GM12891 (cell line): ENCODE data around the gene S100A6.

Experiments used
- POLR2A ChIP-seq: IDR thresholded peaks from 2 replicates; pipeline ENCODE4 v1.6.1; 2011; ENCODE audit warnings: low read depth, low read length, control low read depth
- POLR2AphosphoS5 ChIP-seq: IDR thresholded peaks from 2 replicates; pipeline ENCODE4 v1.6.1; 2011; ENCODE audit warnings: low read depth, low read length, control low read depth
- POU2F2 ChIP-seq: IDR thresholded peaks from 2 replicates; pipeline ENCODE4 v1.6.1; 2011; ENCODE audit warnings: low read depth, mild to moderate bottlenecking, control low read depth, low read length, moderate library complexity
- SPI1 ChIP-seq: IDR thresholded peaks from 2 replicates; pipeline ENCODE4 v1.6.1; 2011; ENCODE audit warnings: low read depth, low read length, control low read depth

DNA sequence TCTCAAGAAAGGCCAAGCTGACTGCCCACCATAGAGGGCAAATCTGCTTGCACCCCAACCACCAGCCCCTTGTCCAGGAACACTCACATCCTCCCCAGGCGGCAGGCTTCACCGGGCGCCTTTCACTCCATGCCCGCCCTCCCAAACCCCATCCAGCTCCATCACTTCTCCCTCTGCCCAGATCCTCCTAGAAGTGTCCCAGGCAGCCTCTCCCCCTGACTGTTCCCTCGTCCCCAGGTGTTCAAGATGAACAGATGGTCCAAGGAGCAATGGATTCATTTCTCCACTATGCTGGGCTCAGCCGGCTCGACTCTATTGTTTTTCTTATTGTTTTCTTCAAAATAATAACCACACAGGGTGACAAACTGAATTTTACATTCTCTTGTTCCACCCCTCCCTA is 22.1 kb downstream of the S100A6 start:
- TF ChIP-seq POLR2AphosphoS5 = no peak
- TF ChIP-seq POLR2A = no peak
- no peak for TF ChIP-seq POU2F2
- no peak for TF ChIP-seq SPI1
